Panc1 (cell line): ENCODE data around the gene NAA60.

Experiments used
- CTCF ChIP-seq: fragments of 450-650 bp; IDR thresholded peaks from 2 replicates; pipeline ENCODE4 v1.5.1; 2017; ENCODE audit warnings: mild to moderate bottlenecking
- POLR2AphosphoS5 ChIP-seq: IDR thresholded peaks from 2 replicates; pipeline ENCODE4 v1.6.1; 2012; ENCODE audit warnings: mild to moderate bottlenecking, low read depth, low read length, moderate library complexity

- TF ChIP-seq CTCF = no peak
- no peak for TF ChIP-seq POLR2AphosphoS5
These were observed 58.4 kb downstream of the NAA60 start for GRCh38 chr16:3501783-3502400.
